Measurements from ENCODE around the gene ULK4. TPM values are rescaled to one million over a fixed set of nuclear protein-coding genes. Genes with fewer than 3 reads are reported as not detected.

Gene ULK4
- total RNA-seq, 4 donors from 2014 or later, result 15.8 to 20.6 (median 16.3) TPM

GRCh38 chr3:41920406-41920965, 41.4 kb downstream of the ULK4 start:
- TF ChIP-seq CTCF (IDR thresholded peaks at IDR 0.05), result no peak
- ATAC-seq (ENCODE audit: low FRiP score) (no peak), DNase-seq (ENCODE audit: low spot score) (no peak)

DNA sequence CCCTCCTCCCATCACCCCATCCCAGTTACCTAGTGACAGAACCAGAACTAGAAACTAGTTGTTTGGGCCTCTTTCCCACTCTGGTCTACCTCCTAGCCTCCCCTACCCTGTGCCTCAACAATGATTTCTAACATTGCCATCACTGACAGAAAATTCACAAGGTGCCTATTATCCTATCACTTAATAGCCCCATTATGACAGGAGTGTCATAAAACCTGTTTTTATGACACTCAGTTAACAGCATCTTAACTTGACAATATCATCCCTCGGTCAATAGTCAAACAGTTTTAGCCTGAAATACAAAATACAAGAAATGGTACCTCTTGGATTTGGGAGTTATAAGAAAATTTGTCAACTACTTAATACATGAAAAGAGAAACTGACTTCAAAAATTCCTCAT, 46.5 kb downstream of the ULK4 start:
- DNase-seq (ENCODE audit: low spot score) (no peak), ATAC-seq (ENCODE audit: low FRiP score) (no peak)
- no peak for TF ChIP-seq CTCF (IDR thresholded peaks at IDR 0.05)

GRCh38 chr3:41912280-41912679, 49.6 kb downstream of the ULK4 start:
- ATAC-seq (ENCODE audit: low FRiP score), result no peak
- DNase-seq (ENCODE audit: low spot score), result no peak
- no peak for TF ChIP-seq CTCF (IDR thresholded peaks at IDR 0.05)

GRCh38 chr3:41907330-41908073, 54.4 kb downstream of the ULK4 start:
- no peak for DNase-seq (ENCODE audit: low spot score)
- ATAC-seq (ENCODE audit: low FRiP score), result no peak
- no peak for TF ChIP-seq CTCF (IDR thresholded peaks at IDR 0.05)

- DNase-seq (ENCODE audit: low spot score), result no peak
- no peak for ATAC-seq (ENCODE audit: low FRiP score)
- no peak for TF ChIP-seq CTCF (IDR thresholded peaks at IDR 0.05)
Observed at GRCh38 chr3:41900265-41900664, 61.6 kb downstream of the ULK4 start.

- TF ChIP-seq CTCF (IDR thresholded peaks at IDR 0.05), result no peak
- DNase-seq (ENCODE audit: low spot score) (no peak), ATAC-seq (ENCODE audit: low FRiP score) (no peak)
Observed at GRCh38 chr3:41898631-41899030, 63.3 kb downstream of the ULK4 start.

DNA sequence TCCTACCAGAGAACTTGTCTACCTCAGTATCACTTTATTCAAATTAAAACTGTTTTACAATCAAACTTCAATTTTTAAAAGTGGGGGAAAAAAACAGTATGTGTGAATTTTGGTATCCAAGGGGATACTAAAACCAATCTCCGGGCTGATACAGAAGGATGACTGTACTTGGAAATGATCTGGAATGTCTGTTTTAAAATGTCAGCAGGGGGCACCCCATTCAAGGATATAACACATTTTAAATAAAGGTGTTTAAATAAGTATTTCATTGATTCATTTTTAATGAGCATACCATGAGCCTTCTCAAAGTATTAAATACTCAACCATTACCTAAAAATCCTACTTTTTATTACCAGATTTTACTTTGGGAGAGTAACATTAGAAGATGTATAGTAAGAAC, 67.9 kb downstream of the ULK4 start:
- ATAC-seq (ENCODE audit: low FRiP score) (no peak), DNase-seq (ENCODE audit: low spot score) (no peak)
- TF ChIP-seq CTCF (IDR thresholded peaks at IDR 0.05), result no peak

Measured in omental fat pad (tissue), 4 donors.